Suppressor macrophage (primary cell): ENCODE data around the gene NUDT21.

Source experiments
- DNase-seq, 4 experiments: peaks; one replicate each; pipeline ENCODE4 v3.0.0-alpha.2; 2020 to 2022

Gene NUDT21

DNA sequence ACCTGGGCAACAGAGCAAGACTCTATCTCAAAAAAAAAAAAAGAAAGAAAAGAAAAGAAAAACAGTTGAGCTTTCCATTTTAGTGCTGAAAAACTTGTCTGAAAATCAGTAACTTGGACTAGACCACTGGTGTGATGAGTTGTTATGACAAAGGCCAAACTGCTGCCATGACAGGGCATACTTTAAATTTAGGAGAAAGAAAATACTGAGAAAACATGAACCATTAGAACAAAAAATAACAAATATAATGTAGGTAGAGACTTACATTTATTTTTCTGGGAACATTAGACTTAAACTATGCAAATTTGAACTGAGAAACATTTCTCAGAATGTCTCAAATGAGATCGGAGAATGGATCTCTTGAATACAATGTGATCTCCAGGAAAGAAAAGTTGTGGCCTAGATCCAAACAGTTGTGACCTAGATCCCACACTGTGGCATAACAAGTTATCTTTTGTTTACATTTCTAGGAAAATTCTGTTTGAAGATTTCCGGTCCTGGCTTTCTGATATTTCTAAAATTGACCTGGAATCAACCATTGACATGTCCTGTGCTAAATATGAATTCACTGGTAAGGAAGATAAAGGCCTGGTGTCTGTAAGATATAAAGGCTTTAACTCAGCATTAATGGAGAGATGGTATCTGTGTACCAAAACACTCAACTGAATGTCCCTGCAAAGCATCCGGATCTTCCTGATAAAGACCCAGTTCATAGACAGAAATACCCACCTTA lies 11.1 kb upstream of the NUDT21 start:
- DNase-seq: no peak

DNA sequence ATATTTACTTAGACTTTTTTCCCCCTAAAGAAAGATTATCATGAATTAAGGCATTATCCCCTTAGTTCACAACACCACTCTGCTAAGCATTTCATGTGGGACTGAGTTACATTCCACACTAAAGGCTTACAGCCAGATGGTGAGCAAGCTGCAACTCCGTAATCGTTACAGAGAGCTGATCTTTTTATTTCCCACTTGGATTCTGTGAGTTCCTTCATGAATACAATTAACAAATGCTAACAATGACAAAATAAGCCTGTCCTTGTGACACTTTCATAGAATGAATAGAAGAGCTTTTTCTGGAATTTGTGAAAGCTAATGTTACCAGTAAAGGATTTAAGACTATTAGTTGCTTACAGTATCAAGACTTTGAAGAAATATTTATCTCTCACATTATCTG lies 9.0 kb upstream of the NUDT21 start:
- DNase-seq: no peak

GRCh38 chr16:56457927-56458470 lies 6.9 kb upstream of the NUDT21 start:
- DNase-seq: no peak

DNA sequence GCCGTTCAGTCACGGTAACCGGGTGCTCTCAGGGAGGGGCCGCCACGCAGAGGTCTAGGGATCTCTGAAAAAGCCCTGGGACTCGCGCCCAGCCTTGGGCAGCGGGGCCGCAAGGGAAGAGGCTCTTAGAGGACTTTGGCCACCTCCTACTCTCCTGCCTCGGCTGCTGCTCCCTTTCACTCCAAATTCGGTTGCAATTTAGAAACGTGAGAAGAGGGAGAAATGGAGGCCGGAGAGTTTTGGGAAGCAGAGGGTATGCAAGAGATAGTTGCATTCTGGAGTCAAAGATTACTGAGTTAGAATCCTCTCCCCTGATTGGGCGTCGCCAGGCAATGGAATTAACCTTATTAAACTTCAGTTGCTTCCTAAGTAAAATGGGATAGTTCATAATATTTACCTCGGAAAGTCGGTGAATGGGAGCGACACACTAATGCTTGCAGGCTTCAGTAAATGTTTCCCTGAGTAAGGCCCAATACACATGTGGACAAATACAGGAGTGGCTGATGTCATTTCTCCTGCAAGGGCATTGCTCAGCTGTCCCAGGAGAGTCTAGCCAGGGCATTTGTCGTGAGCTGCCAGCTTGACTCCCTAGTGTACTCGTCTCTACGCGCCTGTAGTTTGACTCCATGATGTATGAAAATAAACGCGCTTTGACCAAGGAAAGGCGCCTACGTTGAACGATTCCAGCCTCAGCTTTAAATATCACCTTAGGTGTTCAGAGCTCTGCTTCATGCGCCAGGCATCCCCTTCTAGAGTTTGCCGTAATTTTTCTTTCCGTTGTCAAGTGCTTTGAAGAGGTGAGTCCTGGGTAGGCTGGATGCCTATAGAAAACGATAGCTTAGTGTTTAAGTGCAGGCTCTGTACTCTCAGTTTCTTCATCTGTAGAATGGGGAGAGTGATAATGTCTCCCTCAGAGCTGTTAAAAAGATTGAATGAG lies 889 bp upstream of the NUDT21 start:
- peak; percentile 24 to 48 (median 42) for DNase-seq

GRCh38 chr16:56450275-56450985 lies 702 bp downstream of the NUDT21 start:
- peak; percentile 3 to 40 (median 16) for DNase-seq

DNA sequence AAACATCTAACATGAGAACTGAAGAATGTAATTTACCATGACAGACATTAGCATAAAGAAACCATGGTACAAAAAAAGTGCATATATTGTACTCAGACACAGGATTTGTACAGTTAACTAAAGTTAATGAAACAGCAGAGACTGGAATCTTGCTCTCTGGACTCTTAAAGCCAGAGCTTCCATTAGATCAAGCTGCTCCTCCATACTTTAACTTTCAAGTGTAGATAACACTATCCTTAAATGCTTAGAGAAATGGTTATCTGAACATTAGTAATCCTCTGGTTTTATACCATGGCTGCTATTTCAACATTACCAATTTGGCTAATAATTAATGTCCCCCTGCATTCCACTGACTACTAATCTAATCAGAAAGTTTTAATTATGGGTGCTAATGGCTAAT lies 3.1 kb downstream of the NUDT21 start:
- no peak for DNase-seq

- no peak for DNase-seq
These were observed 3.8 kb downstream of the NUDT21 start for GRCh38 chr16:56447286-56447685.

DNA sequence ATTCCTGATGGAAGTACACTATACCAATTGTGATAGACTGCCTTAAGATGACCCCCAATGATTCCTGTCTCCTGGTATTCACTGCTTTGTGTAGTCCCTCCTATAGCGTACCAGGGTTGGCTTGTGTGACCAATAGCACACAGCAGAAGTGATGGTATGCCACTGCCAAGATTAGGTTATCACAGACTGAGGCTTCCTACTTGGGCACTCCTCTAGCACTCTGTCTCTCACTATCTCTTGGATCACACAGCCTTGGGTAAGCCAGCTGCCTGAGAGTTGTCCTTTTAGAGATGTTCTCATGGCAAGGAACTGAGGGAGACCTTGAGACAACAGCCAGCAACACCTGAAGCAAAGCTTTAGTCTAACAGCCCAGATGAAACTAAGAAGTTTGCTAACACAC lies 13.1 kb downstream of the NUDT21 start:
- DNase-seq: no peak

GRCh38 chr16:56436258-56436657 lies 14.9 kb downstream of the NUDT21 start:
- DNase-seq: peak in 3 of 4 experiments; percentile 6 to 47 (median 43)

- DNase-seq: peak in 3 of 4 experiments; percentile 48 to 55 (median 50)
These were observed 23.0 kb downstream of the NUDT21 start for GRCh38 chr16:56428091-56428490.

GRCh38 chr16:56426585-56426984 lies 24.5 kb downstream of the NUDT21 start:
- DNase-seq: no peak

DNA sequence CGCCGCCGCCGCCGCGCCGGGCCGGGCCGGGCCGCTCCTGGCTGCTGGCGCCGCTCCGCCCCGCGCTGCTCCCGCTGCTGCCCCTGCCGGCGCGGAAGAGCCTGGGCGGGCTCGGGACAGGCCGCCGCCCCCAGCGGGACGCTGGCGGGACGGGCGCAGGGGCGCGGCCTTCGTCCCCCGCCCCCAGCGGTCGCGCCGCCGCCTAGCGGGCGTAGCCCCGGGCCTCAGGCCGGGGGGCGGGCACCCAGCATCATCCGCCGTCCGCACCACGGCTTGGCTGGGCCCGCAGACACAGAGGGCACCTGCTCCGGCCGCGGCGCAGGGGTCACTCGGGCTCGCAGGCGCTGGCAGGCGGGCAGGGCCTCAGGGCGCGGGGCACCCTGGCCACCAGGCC lies 25.7 kb downstream of the NUDT21 start, which contains the start of gene AMFR:
AMFR (minus strand) TSS at position 107 of the 394 bp plus-strand sequence. CDS start 218 bp downstream, outside the sequence.
- peak; percentile 92 to 97 (median 94) for DNase-seq

DNA sequence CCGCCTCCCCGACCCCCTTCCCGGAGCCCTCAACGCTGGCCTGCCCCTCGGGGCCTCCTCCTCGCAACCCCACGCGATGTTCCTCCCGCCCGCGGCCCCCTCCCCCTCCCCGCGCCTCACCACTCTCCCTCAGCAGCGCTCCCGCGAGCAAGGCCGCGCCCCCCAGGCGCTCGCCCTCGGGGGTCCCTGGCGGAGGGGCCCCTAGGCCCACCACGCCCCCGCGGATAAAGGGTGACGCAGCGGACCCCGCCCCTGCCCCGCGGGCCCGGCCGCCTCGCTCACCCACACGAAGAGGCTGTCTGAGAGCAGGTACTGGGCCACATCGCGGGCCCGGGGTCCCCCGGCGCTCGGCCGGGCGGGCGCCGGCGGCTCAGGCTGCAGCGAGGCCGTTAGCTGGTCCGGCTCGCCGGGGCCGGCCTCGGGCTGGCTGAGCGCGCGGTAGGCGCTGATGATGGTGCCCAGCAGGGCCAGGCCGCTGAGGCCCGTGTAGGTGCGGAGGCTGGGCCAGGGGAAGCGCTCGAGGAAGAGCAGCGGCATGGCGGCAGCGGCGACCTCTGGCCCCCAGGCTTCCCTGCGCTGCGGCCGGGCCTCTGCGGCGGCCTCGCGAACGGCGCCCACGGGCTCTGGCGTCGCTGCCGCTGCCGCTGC lies 26.2 kb downstream of the NUDT21 start:
- DNase-seq: no peak

DNA sequence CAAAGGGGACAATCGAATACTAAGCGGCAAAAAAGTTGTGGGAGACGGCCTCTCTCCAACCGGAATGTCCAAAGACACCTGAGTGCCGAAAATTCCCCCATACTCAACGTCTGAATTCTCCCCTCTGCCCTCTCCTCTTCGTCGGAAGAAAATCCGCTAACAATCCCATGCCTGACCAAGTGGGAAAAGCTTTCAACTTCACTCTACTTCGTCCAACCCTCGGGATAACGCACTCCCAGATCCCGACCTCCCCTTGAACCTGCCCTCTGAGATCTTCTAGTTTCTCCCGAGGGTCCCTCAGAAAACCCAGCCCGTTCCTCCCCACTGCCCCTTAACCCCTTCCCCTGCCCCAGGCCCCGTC lies 26.7 kb downstream of the NUDT21 start:
- peak in 2 of 4 experiments; percentile 9 for DNase-seq

DNA sequence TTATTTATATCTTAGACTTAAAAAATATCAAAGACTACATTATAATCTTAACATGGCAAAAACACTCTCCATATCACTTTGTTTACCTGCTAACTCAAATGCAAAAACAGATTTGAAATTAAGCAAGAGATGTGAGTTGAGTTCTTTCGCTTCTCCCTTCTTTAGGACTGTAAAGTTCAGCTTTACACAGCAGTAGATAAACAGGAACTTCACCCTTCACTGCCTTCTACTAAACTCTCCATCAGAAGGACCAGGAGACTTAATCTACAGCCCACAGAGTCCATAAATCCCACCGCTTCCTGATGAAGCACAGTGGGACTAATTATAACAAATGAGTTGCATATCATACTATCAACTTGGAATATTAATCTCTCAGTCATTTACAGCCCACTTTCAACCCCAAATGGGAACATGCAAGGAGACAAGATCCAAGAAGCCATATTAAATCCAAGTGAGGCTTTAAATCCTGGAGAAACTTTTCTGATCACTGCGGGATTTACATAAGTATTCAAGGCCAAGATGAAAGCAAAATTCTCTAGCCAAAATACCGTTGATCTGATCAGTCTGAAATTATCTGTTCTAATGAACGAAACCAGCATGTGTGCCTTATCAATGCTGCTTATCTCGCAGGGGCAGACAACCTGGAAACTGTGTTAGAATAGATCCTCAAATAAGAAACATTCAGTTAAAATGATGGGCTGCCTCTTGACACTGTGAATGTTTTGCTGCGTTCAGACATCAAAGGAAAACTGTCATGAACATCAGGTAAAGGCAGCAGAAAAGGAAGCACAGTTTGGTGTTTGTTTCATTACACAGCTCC lies 27.3 kb downstream of the NUDT21 start:
- peak in 3 of 4 experiments; percentile 34 to 68 (median 65) for DNase-seq

DNA sequence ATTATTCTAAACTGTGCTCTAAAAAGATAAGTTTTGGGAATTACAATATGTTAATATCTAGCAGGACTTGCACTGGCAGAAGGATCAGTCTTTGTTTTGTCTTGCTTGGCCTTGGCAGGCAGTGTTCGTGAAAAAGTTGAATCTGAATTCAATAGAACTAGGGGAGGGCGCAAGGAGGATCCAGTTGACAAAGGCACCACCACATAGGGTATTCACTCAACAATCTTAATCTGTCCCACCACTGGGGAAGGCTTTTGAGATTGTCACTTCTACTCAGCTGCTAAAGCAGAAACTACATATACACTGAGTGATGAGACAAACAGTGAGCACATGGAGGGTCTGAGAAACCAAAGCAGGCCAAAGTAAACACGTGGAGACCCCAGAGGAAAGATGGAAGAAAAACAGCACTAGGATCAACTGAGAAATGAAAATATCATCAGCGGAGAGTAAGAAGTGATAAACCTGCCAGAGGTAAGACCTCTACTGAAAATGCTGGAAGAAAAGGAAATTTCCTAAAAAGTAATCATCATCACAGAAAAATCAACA lies 28.2 kb downstream of the NUDT21 start:
- no peak for DNase-seq

GRCh38 chr16:56421976-56422669 lies 29.0 kb downstream of the NUDT21 start:
- DNase-seq: no peak

GRCh38 chr16:56421313-56421712 lies 29.8 kb downstream of the NUDT21 start:
- no peak for DNase-seq

GRCh38 chr16:56420613-56421012 lies 30.5 kb downstream of the NUDT21 start:
- no peak for DNase-seq
